ENCODE results near the gene C1QL1.

DNA sequence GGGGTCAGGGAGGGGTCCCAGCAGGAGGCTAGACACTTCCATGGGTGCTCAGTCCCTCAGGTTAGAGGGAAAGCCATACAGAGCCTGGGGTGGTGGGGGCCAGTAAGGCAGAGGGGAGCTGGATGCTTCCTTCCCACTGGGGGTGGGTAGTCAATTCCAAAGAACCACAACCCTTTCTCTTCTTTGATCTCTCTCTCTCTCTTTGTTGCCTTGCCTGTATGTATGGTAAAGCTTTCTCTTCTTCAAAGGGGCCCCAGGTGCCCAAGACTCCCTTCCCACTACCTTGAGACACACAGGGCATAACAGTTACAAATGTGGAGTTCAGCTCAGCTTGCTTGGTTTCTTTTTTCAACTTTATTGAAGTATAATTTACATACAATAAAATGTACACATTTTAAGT is 30.5 kb upstream of the C1QL1 start:
- TF ChIP-seq, protein P1, sequence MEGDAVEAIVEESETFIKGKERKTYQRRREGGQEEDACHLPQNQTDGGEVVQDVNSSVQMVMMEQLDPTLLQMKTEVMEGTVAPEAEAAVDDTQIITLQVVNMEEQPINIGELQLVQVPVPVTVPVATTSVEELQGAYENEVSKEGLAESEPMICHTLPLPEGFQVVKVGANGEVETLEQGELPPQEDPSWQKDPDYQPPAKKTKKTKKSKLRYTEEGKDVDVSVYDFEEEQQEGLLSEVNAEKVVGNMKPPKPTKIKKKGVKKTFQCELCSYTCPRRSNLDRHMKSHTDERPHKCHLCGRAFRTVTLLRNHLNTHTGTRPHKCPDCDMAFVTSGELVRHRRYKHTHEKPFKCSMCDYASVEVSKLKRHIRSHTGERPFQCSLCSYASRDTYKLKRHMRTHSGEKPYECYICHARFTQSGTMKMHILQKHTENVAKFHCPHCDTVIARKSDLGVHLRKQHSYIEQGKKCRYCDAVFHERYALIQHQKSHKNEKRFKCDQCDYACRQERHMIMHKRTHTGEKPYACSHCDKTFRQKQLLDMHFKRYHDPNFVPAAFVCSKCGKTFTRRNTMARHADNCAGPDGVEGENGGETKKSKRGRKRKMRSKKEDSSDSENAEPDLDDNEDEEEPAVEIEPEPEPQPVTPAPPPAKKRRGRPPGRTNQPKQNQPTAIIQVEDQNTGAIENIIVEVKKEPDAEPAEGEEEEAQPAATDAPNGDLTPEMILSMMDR (IDR thresholded peaks at IDR 0.05): no peak
- TF ChIP-seq EZH2phosphoT487 (IDR thresholded peaks at IDR 0.05): no peak

Data from neural progenitor cell (in vitro differentiated cells).